GM18508 (cell line): ENCODE results near the gene CGB3.

Experiments used
- ATAC-seq: cut with Tn5 transposase; IDR thresholded peaks from one replicate; pipeline ENCODE4 v1.9.1; 2021; ENCODE audit warnings: moderate number of reproducible peaks; ENCODE audit not compliant: insufficient read depth, unreplicated experiment

The CGB3 gene

GRCh38 chr19:48991011-48991609 lies 33.0 kb downstream of the CGB3 start:
- ATAC-seq, result no peak

- ATAC-seq, result no peak
Observed at GRCh38 chr19:48990400-48990799, 33.7 kb downstream of the CGB3 start.

GRCh38 chr19:48989701-48990291 lies 34.3 kb downstream of the CGB3 start:
- no peak for ATAC-seq

GRCh38 chr19:48988860-48989259 lies 35.3 kb downstream of the CGB3 start:
- ATAC-seq, result no peak

GRCh38 chr19:48988286-48988685 lies 35.8 kb downstream of the CGB3 start:
- ATAC-seq, result no peak

DNA sequence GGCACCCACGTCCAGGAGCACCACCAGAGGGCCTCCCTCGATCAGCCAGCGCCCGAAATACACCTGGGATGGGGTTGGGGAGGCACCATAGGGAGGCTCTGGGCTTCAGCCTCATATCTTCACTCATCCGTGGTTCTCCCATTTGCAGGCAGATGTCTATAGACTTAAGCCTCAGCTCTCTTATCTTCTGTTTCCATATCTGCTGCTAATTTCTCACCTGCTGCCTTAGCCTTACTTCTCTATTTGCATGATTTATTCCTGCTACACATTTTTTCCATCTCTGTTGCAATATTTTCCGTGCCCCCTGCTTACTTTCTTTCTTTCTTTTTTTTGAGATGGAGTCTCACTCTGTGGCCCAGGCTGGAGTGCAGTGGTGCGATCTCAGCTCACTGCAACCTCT lies 36.8 kb downstream of the CGB3 start:
- ATAC-seq, result no peak

DNA sequence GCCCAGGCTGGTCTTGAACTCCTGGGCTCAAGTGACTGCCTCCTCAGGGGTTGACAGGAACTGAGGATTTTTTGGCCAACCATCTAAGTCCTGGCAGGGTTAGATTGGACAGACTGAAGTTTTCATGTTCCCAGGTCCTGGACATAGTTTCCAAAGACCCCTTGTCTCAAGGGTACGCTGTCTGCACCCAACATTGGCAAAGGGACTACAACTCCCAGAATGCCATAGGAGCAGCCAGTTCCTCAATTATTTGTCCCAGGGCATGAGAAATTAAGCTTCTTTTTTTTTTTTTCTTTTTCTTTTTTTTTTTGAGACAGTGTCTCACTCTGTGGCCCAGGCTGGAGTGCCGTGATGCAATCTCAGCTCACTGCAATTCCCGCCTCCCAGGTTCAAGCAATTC lies 37.9 kb downstream of the CGB3 start:
- no peak for ATAC-seq

DNA sequence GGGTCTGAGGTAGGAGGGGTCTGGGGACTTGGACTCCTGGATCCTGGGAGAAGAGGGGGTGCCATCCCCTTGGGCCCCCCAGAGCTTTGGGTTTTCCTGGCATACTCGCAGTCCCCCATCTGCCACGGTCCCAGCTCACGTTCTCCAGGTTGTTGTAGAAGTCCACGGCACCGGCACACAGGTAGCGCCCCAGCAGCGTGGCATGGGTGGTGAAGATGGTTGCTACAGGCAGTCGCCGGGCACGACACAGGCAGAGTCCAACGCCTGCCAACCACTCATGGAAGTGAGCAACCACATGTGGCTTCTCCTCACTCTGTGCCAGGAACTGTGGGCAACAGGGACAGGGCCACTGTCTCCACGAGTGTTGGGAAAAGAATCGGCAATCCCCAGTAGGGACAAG lies 38.4 kb downstream of the CGB3 start:
- ATAC-seq, result no peak

DNA sequence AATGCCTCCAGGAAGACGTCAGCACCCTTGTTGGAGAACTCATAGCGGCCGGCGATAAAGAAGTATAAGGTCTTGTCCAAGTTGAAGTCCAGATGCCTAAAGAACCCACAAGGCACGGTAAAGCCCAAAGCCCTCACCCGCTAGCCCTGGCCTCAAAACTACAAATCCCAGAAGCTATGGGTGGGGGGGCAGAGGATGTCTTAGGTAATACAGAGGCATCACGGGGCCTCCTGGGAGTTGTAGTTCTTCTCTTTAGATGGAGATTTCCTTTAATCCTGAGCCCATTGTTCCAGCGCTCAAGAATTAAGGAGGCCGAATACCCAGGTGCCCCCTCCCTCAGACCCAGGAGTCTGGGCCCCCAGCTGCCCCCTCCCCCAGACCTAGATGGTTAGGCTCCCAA lies 41.9 kb downstream of the CGB3 start:
- ATAC-seq, result no peak

GRCh38 chr19:48977061-48977460 lies 47.1 kb downstream of the CGB3 start:
- no peak for ATAC-seq

- no peak for ATAC-seq
Observed at GRCh38 chr19:48975947-48976847, 47.9 kb downstream of the CGB3 start.
